ENCODE results near the gene S100A6. TPM values are rescaled to one million over a fixed set of nuclear protein-coding genes. Genes with fewer than 3 reads are reported as not detected.
A peak's percentile ranks its signal among the peaks of the same experiment; 100 is the strongest.
"Not testable (repeated sequence)": the region's sequence is repeated elsewhere in the genome, so short reads cannot be mapped to it uniquely, and the experiment has no call there.

The S100A6 gene
- 100 to 1,000 TPM; 157 to 415 (median 301) TPM for total RNA-seq
- 1,000 to 10,000 TPM in 1 of 2 donors, 100 to 1,000 TPM in 1; 371 to 1,213 TPM for polyA plus RNA-seq
- long read RNA-seq, donor 1, transcript S100A6-205 (3 exons, 673 nt), result minor isoform, 7 of 214 reads
- long read RNA-seq, donor 1, transcript S100A6-201 (3 exons, 665 nt), result major isoform, 193 of 214 reads
- long read RNA-seq, donor 1, partial matches to known transcripts, result 2 of 214 reads
- long read RNA-seq, donor 1, other reads (novel, unspliced or antisense), result 10 of 214 reads
- long read RNA-seq, donor 2, transcript S100A6-201 (3 exons, 665 nt), result major isoform, 44 of 54 reads
- long read RNA-seq, donor 2, partial matches to known transcripts, result 0 of 54 reads
- long read RNA-seq, donor 2, other reads (novel, unspliced or antisense), result 9 of 54 reads
- long read RNA-seq, donor 3, transcript S100A6-201 (3 exons, 665 nt), result major isoform, 81 of 85 reads
- long read RNA-seq, donor 3, partial matches to known transcripts, result 2 of 85 reads
- long read RNA-seq, donor 3, other reads (novel, unspliced or antisense), result 2 of 85 reads

DNA sequence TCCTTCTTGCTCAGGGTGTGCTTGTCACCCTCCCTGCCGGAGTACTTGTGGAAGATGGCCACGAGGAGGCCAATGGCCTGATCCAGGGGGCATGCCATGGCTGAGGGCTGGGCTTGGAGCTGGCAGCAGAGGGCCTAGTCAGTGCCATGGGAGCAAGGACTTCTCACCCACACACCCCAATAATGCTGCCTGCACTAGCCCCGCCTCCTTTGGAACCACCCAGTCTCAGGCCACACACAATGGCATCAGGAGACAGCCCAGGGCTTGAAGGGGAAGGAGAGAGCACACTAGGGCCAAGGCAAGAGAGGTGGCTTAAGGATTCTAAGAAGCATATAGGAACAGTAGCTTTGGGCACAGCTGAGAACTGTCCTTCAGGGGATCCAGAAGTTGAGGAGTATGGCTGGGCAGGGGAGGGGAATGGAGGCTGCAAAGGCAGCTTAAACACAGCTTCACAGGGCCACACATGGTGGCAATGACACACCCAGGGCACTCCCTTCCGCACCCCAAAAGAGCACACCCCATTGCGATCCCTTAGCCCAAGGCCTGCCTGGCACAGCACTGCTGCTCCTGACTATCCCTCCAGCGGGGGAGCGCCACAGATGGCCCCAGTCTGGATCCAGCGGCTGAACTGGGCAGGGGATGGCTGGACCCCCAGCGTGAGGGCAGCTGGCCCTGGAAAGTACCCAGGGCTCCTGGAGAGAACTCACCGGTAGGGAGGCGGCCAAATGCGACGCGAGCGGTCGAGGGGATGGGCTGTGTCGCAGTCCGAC is at the start of gene S100A6:
TSS of gene S100A6 (minus strand) at position 750 of the 770 bp plus-strand sequence. CDS start at position 98, 652 bp downstream.
- H3K4me1 ChIP-seq, result peaks cover 0 to 67% (median 28%) of the 10 kb centered on the region in 12 donors
- peak within 1 kb of the TSS; percentile 89 to 100 (median 98) for H3K27ac ChIP-seq
- peaks cover 0 to 7% (median 0%) of the 10 kb centered on the region in 9 donors for H3K36me3 ChIP-seq
- H3K9me3 ChIP-seq, result no peaks in the 10 kb centered on the region
- TF ChIP-seq POLR2A (IDR thresholded peaks at IDR 0.05), result peak in 1 of 2 donors; percentile 72
- TF ChIP-seq, protein P1, sequence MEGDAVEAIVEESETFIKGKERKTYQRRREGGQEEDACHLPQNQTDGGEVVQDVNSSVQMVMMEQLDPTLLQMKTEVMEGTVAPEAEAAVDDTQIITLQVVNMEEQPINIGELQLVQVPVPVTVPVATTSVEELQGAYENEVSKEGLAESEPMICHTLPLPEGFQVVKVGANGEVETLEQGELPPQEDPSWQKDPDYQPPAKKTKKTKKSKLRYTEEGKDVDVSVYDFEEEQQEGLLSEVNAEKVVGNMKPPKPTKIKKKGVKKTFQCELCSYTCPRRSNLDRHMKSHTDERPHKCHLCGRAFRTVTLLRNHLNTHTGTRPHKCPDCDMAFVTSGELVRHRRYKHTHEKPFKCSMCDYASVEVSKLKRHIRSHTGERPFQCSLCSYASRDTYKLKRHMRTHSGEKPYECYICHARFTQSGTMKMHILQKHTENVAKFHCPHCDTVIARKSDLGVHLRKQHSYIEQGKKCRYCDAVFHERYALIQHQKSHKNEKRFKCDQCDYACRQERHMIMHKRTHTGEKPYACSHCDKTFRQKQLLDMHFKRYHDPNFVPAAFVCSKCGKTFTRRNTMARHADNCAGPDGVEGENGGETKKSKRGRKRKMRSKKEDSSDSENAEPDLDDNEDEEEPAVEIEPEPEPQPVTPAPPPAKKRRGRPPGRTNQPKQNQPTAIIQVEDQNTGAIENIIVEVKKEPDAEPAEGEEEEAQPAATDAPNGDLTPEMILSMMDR (IDR thresholded peaks at IDR 0.05), result peak in 1 of 12 donors; percentile 6
- H3K27me3 ChIP-seq, result no peaks in the 10 kb centered on the region
- H3K4me3 ChIP-seq, result peak within 1 kb of the TSS; percentile 61 to 97 (median 85)
- DNase-seq (peak; percentile 63 to 78 (median 71)), ATAC-seq (peak; percentile 16 to 62 (median 54))
- intact Hi-C loops (cut with DNase I), result loop anchor here in 3 of 10 donors (2.0 to 10.0 kb wide), 2 partner anchors 31 to 449 kb away; partner anchors contain the start of gene RAB13 (in 1 of the 3)
- 23 to 67% (median 27%) methylated on average over 4 to 18 of the region's 18 CpGs for WGBS, 4 donors

DNA sequence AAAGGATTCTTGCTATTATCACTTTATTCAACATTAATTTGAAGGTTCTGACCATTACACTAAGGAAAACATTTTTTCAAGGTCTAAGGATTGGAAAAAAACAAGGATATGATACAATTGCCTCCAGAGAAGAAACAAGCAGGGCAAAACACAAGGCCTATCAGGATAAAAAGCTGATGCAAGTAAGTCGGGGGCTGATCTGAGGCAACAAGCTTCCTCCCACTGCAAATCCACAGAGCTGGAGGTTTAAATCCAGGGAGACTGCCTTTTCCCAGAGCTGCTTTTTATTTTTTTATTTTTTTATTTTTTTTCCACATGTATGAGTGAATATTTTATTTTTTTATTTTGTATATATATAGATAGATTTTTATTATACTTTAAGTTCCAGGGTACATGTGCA is 49.2 kb upstream of the S100A6 start:
- ATAC-seq (no peak), DNase-seq (no peak)
- Histone ChIP-seq H3K27me3 (no peaks in the 10 kb centered on the region), H3K36me3 (no peaks in the 10 kb centered on the region), H3K9me3 (no peaks in the 10 kb centered on the region), H3K4me3 (no peak overlapping the region), H3K4me1 (peaks cover 0 to 10% (median 2%) of the 10 kb centered on the region in 12 donors), H3K27ac (no peak overlapping the region)
- no peak for TF ChIP-seq POLR2A (IDR thresholded peaks at IDR 0.05)
- TF ChIP-seq, protein P1 (IDR thresholded peaks at IDR 0.05), result no peak
- intact Hi-C loops (cut with DNase I), result no loop called here
- WGBS, 4 donors, result 84 to 89% (median 85%) methylated on average over 1 of the region's 1 CpG

DNA sequence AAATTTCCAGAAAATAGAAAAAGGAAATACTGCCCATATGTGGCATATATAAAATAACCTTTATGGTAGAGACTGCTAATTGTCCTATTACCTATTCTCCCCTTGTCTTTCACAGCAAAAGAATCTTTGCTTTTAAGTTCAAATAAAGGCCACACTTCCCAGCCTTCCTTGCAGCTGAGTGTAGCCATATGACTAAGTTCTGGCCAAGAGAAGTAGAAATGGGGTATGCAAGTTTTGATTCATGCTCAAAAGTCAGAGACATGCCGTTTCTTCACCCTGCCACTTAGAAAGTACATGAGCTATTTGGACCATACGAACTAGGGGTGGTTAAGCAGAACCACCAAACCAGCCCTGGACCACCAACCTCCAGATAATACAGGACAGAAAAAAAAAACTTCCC is 48.2 kb upstream of the S100A6 start:
- Histone ChIP-seq H3K9me3 (no peaks in the 10 kb centered on the region), H3K27me3 (no peaks in the 10 kb centered on the region), H3K36me3 (no peaks in the 10 kb centered on the region), H3K27ac (no peak overlapping the region), H3K4me3 (no peak overlapping the region), H3K4me1 (peaks cover 0 to 10% (median 2%) of the 10 kb centered on the region in 12 donors)
- DNase-seq (no peak), ATAC-seq (no peak)
- 82 to 93% (median 84%) methylated on average over 2 of the region's 2 CpGs for WGBS, 4 donors
- TF ChIP-seq, protein P1 (IDR thresholded peaks at IDR 0.05), result no peak
- no peak for TF ChIP-seq POLR2A (IDR thresholded peaks at IDR 0.05)
- intact Hi-C loops (cut with DNase I), result no loop called here

DNA sequence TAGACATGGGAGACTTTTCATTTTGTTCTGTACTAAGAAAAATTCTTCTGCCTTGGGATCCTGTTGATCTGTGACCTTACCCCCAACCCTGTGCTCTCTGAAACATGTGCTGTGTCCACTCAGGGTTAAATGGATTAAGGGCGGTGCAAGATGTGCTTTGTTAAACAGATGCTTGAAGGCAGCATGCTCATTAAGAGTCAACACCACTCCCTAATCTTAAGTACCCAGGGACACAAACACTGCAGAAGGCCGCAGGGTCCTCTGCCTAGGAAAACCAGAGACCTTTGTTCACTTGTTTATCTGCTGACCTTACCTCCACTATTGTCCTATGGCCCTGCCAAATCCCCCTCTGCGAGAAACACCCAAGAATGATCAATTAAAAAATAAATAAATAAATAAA is 47.7 kb upstream of the S100A6 start:
- intact Hi-C loops (cut with DNase I); H3K27me3 ChIP-seq; H3K36me3 ChIP-seq; ATAC-seq; H3K4me3 ChIP-seq; H3K27ac ChIP-seq; H3K9me3 ChIP-seq; DNase-seq: not testable (repeated sequence)
- WGBS, 4 donors, result 78 to 88% (median 84%) methylated on average over 3 of the region's 3 CpGs
- peaks cover 0 to 10% (median 2%) of the 10 kb centered on the region in 12 donors for H3K4me1 ChIP-seq

DNA sequence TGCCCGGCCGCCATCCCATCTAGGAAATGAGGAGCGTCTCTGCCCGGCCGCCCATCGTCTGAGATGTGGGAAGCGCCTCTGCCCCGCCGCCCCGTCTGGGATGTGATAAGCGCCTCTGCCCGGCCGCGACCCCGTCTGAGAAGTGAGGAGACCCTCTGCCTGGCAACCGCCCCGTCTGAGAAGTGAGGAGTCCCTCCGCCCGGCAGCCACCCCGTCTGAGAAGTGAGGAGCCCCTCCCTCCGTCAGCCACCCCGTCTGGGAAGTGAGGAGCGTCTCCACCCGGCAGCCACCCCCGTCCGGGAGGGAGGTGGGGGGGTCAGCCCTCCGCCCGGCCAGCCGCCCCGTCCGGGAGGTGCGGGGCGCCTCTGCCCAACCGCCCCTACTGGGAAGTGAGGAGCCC is 47.0 kb upstream of the S100A6 start:
- intact Hi-C loops (cut with DNase I); H3K9me3 ChIP-seq; H3K4me3 ChIP-seq; DNase-seq; H3K36me3 ChIP-seq; ATAC-seq; H3K27me3 ChIP-seq; H3K27ac ChIP-seq: not testable (repeated sequence)
- peaks cover 0 to 10% (median 2%) of the 10 kb centered on the region in 12 donors for H3K4me1 ChIP-seq
- 91 to 95% (median 93%) methylated on average over 27 to 34 of the region's 34 CpGs for WGBS, 4 donors

All from heart left ventricle (tissue), 16 donors.